A673 (cell line): ENCODE results near the gene FRMD6.

ENCODE experiments used
- CTCF ChIP-seq: fragments of 300-800, 200-600 bp; sonication (generic); conservative IDR thresholded peaks from 2 replicates; pipeline ENCODE4 v1.5.1; 2017; ENCODE audit warnings: low read depth, mild to moderate bottlenecking, antibody characterized with exemption, low read length, moderate library complexity, mixed read lengths
- EZH2 ChIP-seq: fragments of 200-600 bp; sonication (generic); IDR thresholded peaks from 2 replicates; pipeline ENCODE4 v1.6.1; 2017; ENCODE audit warnings: borderline replicate concordance, low read depth, mild to moderate bottlenecking, mixed read lengths, antibody characterized with exemption, low read length; ENCODE audit not compliant: poor library complexity, severe bottlenecking

GRCh38 chr14:51663783-51664326, 12.1 kb downstream of the FRMD6 start:
- no peak for TF ChIP-seq CTCF
- TF ChIP-seq EZH2 = no peak
